Subcutaneous abdominal adipose tissue (tissue), 5 donors: ENCODE results near the gene LTBP1.

Experiments
- H3K27ac ChIP-seq: one replicate; pipeline ENCODE4 v1.7.0; 2013; ENCODE audit warnings: low read depth, mild to moderate bottlenecking, inconsistent platforms, low read length, moderate library complexity
- H3K27me3 ChIP-seq, 5 donors: one replicate each; pipeline ENCODE4 v1.7.0; 2013; ENCODE audit warnings: low read length in 5 of 5, inconsistent platforms in 1 of 5; ENCODE audit not compliant: control insufficient read depth in 5 of 5, insufficient read depth in 4 of 5
- H3K36me3 ChIP-seq, 5 donors: one replicate each; pipeline ENCODE4 v1.7.0; 2013; ENCODE audit warnings: low read length in 5 of 5; ENCODE audit not compliant: control insufficient read depth in 5 of 5, insufficient read depth in 5 of 5
- H3K4me1 ChIP-seq, 5 donors: one replicate each; pipeline ENCODE4 v1.7.0; 2013; ENCODE audit warnings: low read length in 5 of 5, mild to moderate bottlenecking in 3 of 5, moderate library complexity in 1 of 5; ENCODE audit not compliant: control insufficient read depth in 5 of 5, insufficient read depth in 5 of 5
- H3K4me3 ChIP-seq, 5 donors: one replicate each; pipeline ENCODE4 v1.7.0; 2013; ENCODE audit warnings: low read length in 5 of 5, low read depth in 1 of 5
- H3K9ac ChIP-seq, 5 donors: one replicate each; pipeline ENCODE4 v1.7.0; 2013; ENCODE audit warnings: low read length in 5 of 5, mild to moderate bottlenecking in 4 of 5, moderate library complexity in 3 of 5
- H3K9me3 ChIP-seq, 5 donors: one replicate each; pipeline ENCODE4 v1.7.0; 2013; ENCODE audit warnings: low read length in 5 of 5; ENCODE audit not compliant: control insufficient read depth in 5 of 5
- donor health status: healthy.
- donor health status: healthy.
- donor health status: healthy.
- donor health status: healthy.
- donor health status: healthy.

The LTBP1 gene

GRCh38 chr2:33115196-33115595 is 168.4 kb downstream of the LTBP1 start:
- Histone ChIP-seq H3K4me3 (no peak overlapping the region), H3K27me3 (no peaks in the 10 kb centered on the region), H3K9me3 (no peaks in the 10 kb centered on the region), H3K36me3 (peaks cover 0 to 5% (median 0%) of the 10 kb centered on the region in 5 donors), H3K27ac (no peak overlapping the region), H3K9ac (no peak overlapping the region), H3K4me1 (no peaks in the 10 kb centered on the region)

- peaks cover 0 to 5% (median 0%) of the 10 kb centered on the region in 5 donors for H3K36me3 ChIP-seq
- H3K9ac ChIP-seq, result no peak overlapping the region
- H3K27me3 ChIP-seq, result no peaks in the 10 kb centered on the region
- H3K4me3 ChIP-seq, result no peak overlapping the region
- no peaks in the 10 kb centered on the region for H3K9me3 ChIP-seq
- H3K27ac ChIP-seq, result no peak overlapping the region
- no peaks in the 10 kb centered on the region for H3K4me1 ChIP-seq
Measured at GRCh38 chr2:33115728-33116127, 169.0 kb downstream of the LTBP1 start.

- no peak overlapping the region for H3K27ac ChIP-seq
- no peaks in the 10 kb centered on the region for H3K36me3 ChIP-seq
- H3K4me3 ChIP-seq, result no peak overlapping the region
- no peaks in the 10 kb centered on the region for H3K9me3 ChIP-seq
- H3K9ac ChIP-seq, result no peak overlapping the region
- H3K27me3 ChIP-seq, result no peaks in the 10 kb centered on the region
- no peaks in the 10 kb centered on the region for H3K4me1 ChIP-seq
Measured at GRCh38 chr2:33116799-33117198, 170.0 kb downstream of the LTBP1 start.

- Histone ChIP-seq H3K9ac (no peak overlapping the region), H3K27me3 (no peaks in the 10 kb centered on the region), H3K4me3 (no peak overlapping the region), H3K27ac (no peak overlapping the region), H3K9me3 (no peaks in the 10 kb centered on the region), H3K36me3 (no peaks in the 10 kb centered on the region), H3K4me1 (no peaks in the 10 kb centered on the region)
Measured at GRCh38 chr2:33118651-33119050, 171.9 kb downstream of the LTBP1 start.

- Histone ChIP-seq H3K9ac (no peak overlapping the region), H3K27ac (no peak overlapping the region), H3K4me1 (no peaks in the 10 kb centered on the region), H3K4me3 (no peak overlapping the region), H3K9me3 (no peaks in the 10 kb centered on the region), H3K27me3 (no peaks in the 10 kb centered on the region), H3K36me3 (no peaks in the 10 kb centered on the region)
Measured at GRCh38 chr2:33121416-33121815, 174.7 kb downstream of the LTBP1 start.

GRCh38 chr2:33121925-33122324 is 175.2 kb downstream of the LTBP1 start:
- Histone ChIP-seq H3K27ac (no peak overlapping the region), H3K36me3 (no peaks in the 10 kb centered on the region), H3K27me3 (no peaks in the 10 kb centered on the region), H3K4me1 (peaks cover 0 to under 1% (median 0%) of the 10 kb centered on the region in 5 donors), H3K9me3 (no peaks in the 10 kb centered on the region), H3K4me3 (no peak overlapping the region), H3K9ac (no peak overlapping the region)

- H3K4me1 ChIP-seq, result peaks cover 0 to 4% (median 0%) of the 10 kb centered on the region in 5 donors
- no peaks in the 10 kb centered on the region for H3K27me3 ChIP-seq
- H3K36me3 ChIP-seq, result no peaks in the 10 kb centered on the region
- no peak overlapping the region for H3K27ac ChIP-seq
- no peak overlapping the region for H3K9ac ChIP-seq
- no peaks in the 10 kb centered on the region for H3K9me3 ChIP-seq
- no peak overlapping the region for H3K4me3 ChIP-seq
Measured at GRCh38 chr2:33122726-33123125, 176.0 kb downstream of the LTBP1 start.

- no peaks in the 10 kb centered on the region for H3K36me3 ChIP-seq
- no peaks in the 10 kb centered on the region for H3K9me3 ChIP-seq
- H3K9ac ChIP-seq, result no peak overlapping the region
- no peaks in the 10 kb centered on the region for H3K27me3 ChIP-seq
- H3K4me3 ChIP-seq, result no peak overlapping the region
- H3K4me1 ChIP-seq, result peaks cover 0 to 4% (median 0%) of the 10 kb centered on the region in 5 donors
- no peak overlapping the region for H3K27ac ChIP-seq
Measured at GRCh38 chr2:33123216-33123615, 176.5 kb downstream of the LTBP1 start.

- H3K27me3 ChIP-seq, result no peaks in the 10 kb centered on the region
- H3K4me1 ChIP-seq, result peaks cover 0 to 7% (median 0%) of the 10 kb centered on the region in 5 donors
- no peaks in the 10 kb centered on the region for H3K9me3 ChIP-seq
- no peak overlapping the region for H3K9ac ChIP-seq
- H3K36me3 ChIP-seq, result no peaks in the 10 kb centered on the region
- H3K4me3 ChIP-seq, result no peak overlapping the region
- H3K27ac ChIP-seq, result no peak overlapping the region
Measured at GRCh38 chr2:33126552-33126951, 179.8 kb downstream of the LTBP1 start.

GRCh38 chr2:33126958-33127357 is 180.2 kb downstream of the LTBP1 start:
- Histone ChIP-seq H3K27ac (no peak overlapping the region), H3K4me3 (no peak overlapping the region), H3K4me1 (peaks cover 0 to 7% (median 0%) of the 10 kb centered on the region in 5 donors)

More at GRCh38 chr2:33126958-33127357, 180.2 kb downstream of the LTBP1 start:
- Histone ChIP-seq H3K36me3 (no peaks in the 10 kb centered on the region), H3K27me3 (no peaks in the 10 kb centered on the region), H3K9ac (no peak overlapping the region), H3K9me3 (no peaks in the 10 kb centered on the region)
